Gastrocnemius medialis (tissue), 4 donors: ENCODE results near the gene CT47C1. TPM values are rescaled to one million over a fixed set of nuclear protein-coding genes. Genes with fewer than 3 reads are reported as not detected.

Source experiments
- ATAC-seq, 2 donors: fragments of 150-250 bp; one replicate each; pipeline ENCODE4 v1.9.1; 2016
- DNase-seq, 2 donors: peaks; one replicate each; pipeline ENCODE4 v3.0.0-alpha.2; 2019
- H3K27ac ChIP-seq, 4 donors: fragments of 200-600 bp; sonication (generic); 1 replicate in 1 of 4; 2 replicates in 3 of 4; pipeline ENCODE4 v1.5.1; 2016 to 2018; ENCODE audit warnings: mild to moderate bottlenecking in 2 of 4, moderate library complexity in 1 of 4
- H3K27me3 ChIP-seq, 3 donors: fragments of 200-600 bp; sonication (generic) in 2 of 3; 1 replicate in 1 of 3; 2 replicates in 2 of 3; pipeline versions ENCODE4 v1.5.1 to v1.6.0; 2016 to 2019; ENCODE audit warnings: mild to moderate bottlenecking in 1 of 3, moderate library complexity in 1 of 3
- H3K36me3 ChIP-seq, 2 donors: fragments of 200-600 bp; sonication (generic) in 1 of 2; one replicate each; pipeline ENCODE4 v1.5.1; 2017 to 2018
- H3K4me1 ChIP-seq, 2 donors: fragments of 200-600 bp; sonication (generic) in 1 of 2; one replicate each; pipeline ENCODE4 v1.5.1; 2016 to 2017; ENCODE audit warnings: mild to moderate bottlenecking in 2 of 2
- H3K4me3 ChIP-seq, 4 donors: fragments of 200-600 bp; sonication (generic) in 3 of 4; 1 replicate in 1 of 4; 2 replicates in 3 of 4; pipeline ENCODE4 v1.5.1; 2016 to 2019; ENCODE audit warnings: mild to moderate bottlenecking in 2 of 4
- H3K9me3 ChIP-seq, 3 donors: fragments of 200-600 bp; sonication (generic) in 2 of 3; 1 replicate in 1 of 3; 2 replicates in 2 of 3; pipeline ENCODE4 v1.5.1; 2016 to 2019
- POLR2A ChIP-seq, 2 donors: fragments of 450-650 bp; IDR thresholded peaks; one replicate each; pipeline ENCODE4 v1.6.1; 2017; ENCODE audit warnings: antibody characterized with exemption in 2 of 2, mild to moderate bottlenecking in 2 of 2, moderate library complexity in 2 of 2
- in situ Hi-C, 4 donors: fragments of 200-750 bp; cut with MboI; loops; one replicate each; pipeline versions ENCODE4 v1.15.0 to v1.8.0; 2017; ENCODE audit warnings: low sequenced_read_pairs in 4 of 4
- intact Hi-C: fragments of 100-400 bp; cut with DNase I; formaldehyde crosslinking; loops from one replicate; pipeline ENCODE4 v1.15.1; 2023; ENCODE audit warnings: low total_unique reads
- total RNA-seq, 4 donors: library from RNA; depleted of rRNA; stranded (reverse); fragments of >200 nt; gene quantifications; one replicate each; pipeline versions ENCODE4 v1.1.0 to v1.2.3, GENCODE V29; 2016
- TF ChIP-seq, protein P1 (sequence below), 5 experiments: fragments of 450-650 bp in 3 of 5; fragments of 200-600 bp in 2 of 5; sonication (generic) in 2 of 5; IDR thresholded peaks in 4 of 5; conservative IDR thresholded peaks in 1 of 5; 1 replicate in 4 of 5; 2 replicates in 1 of 5; pipeline ENCODE4 v1.5.1; 2016 to 2019; ENCODE audit warnings: antibody characterized with exemption in 5 of 5, mild to moderate bottlenecking in 3 of 5, moderate library complexity in 3 of 5

Gene CT47C1
- total RNA-seq, 4 donors from 2014 or later = not detected

GRCh38 chrX:119069762-119070161 lies 3.0 kb upstream of the CT47C1 start:
- in situ Hi-C loops = loop anchor here (5.0 to 25.0 kb wide), 3 partner anchors 222 to 432 kb away; no protein-coding TSS in a partner anchor
- no peaks in the 10 kb centered on the region for H3K9me3 ChIP-seq
- intact Hi-C loops = no loop called here
- no peak for DNase-seq
- H3K36me3 ChIP-seq = no peaks in the 10 kb centered on the region
- no peaks in the 10 kb centered on the region for H3K4me1 ChIP-seq
- TF ChIP-seq, protein P1, sequence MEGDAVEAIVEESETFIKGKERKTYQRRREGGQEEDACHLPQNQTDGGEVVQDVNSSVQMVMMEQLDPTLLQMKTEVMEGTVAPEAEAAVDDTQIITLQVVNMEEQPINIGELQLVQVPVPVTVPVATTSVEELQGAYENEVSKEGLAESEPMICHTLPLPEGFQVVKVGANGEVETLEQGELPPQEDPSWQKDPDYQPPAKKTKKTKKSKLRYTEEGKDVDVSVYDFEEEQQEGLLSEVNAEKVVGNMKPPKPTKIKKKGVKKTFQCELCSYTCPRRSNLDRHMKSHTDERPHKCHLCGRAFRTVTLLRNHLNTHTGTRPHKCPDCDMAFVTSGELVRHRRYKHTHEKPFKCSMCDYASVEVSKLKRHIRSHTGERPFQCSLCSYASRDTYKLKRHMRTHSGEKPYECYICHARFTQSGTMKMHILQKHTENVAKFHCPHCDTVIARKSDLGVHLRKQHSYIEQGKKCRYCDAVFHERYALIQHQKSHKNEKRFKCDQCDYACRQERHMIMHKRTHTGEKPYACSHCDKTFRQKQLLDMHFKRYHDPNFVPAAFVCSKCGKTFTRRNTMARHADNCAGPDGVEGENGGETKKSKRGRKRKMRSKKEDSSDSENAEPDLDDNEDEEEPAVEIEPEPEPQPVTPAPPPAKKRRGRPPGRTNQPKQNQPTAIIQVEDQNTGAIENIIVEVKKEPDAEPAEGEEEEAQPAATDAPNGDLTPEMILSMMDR (IDR thresholded peaks at IDR 0.05 in 4 of 5, conservative IDR thresholded peaks at IDR 0.05 in 1 of 5) = no peak
- TF ChIP-seq POLR2A (IDR thresholded peaks at IDR 0.05) = no peak
- H3K4me3 ChIP-seq = no peak overlapping the region
- no peak overlapping the region for H3K27ac ChIP-seq
- ATAC-seq = no peak
- no peaks in the 10 kb centered on the region for H3K27me3 ChIP-seq

GRCh38 chrX:119071381-119071780 lies 1.4 kb upstream of the CT47C1 start:
- no peaks in the 10 kb centered on the region for H3K36me3 ChIP-seq
- H3K9me3 ChIP-seq = no peaks in the 10 kb centered on the region
- no peak for TF ChIP-seq POLR2A (IDR thresholded peaks at IDR 0.05)
- TF ChIP-seq, protein P1 (IDR thresholded peaks at IDR 0.05 in 4 of 5, conservative IDR thresholded peaks at IDR 0.05 in 1 of 5) = no peak
- H3K4me1 ChIP-seq = no peaks in the 10 kb centered on the region
- no peak for DNase-seq
- H3K27me3 ChIP-seq = no peaks in the 10 kb centered on the region
- intact Hi-C loops = no loop called here
- no peak overlapping the region for H3K4me3 ChIP-seq
- in situ Hi-C loops = loop anchor here in 1 of 4 donors (25.0 kb wide), 1 partner anchor 434 kb away; no protein-coding TSS in a partner anchor
- H3K27ac ChIP-seq = no peak overlapping the region
- no peak for ATAC-seq

GRCh38 chrX:119073200-119073905 lies 560 bp downstream of the CT47C1 start:
- in situ Hi-C loops (loop anchor here in 1 of 4 donors (25.0 kb wide), 1 partner anchor 436 kb away; no protein-coding TSS in a partner anchor), intact Hi-C loops (no loop called here)
- no peak overlapping the region for H3K4me3 ChIP-seq
- ATAC-seq (no peak), DNase-seq (no peak)
- no peaks in the 10 kb centered on the region for H3K4me1 ChIP-seq
- no peaks in the 10 kb centered on the region for H3K27me3 ChIP-seq
- no peak overlapping the region for H3K27ac ChIP-seq
- no peak for TF ChIP-seq POLR2A (IDR thresholded peaks at IDR 0.05)
- TF ChIP-seq, protein P1 (IDR thresholded peaks at IDR 0.05 in 4 of 5, conservative IDR thresholded peaks at IDR 0.05 in 1 of 5) = no peak
- H3K36me3 ChIP-seq = no peaks in the 10 kb centered on the region
- H3K9me3 ChIP-seq = no peaks in the 10 kb centered on the region

- H3K9me3 ChIP-seq = no peaks in the 10 kb centered on the region
- ATAC-seq = no peak
- DNase-seq = no peak
- no peaks in the 10 kb centered on the region for H3K36me3 ChIP-seq
- no peak overlapping the region for H3K4me3 ChIP-seq
- H3K4me1 ChIP-seq = no peaks in the 10 kb centered on the region
- H3K27me3 ChIP-seq = no peaks in the 10 kb centered on the region
- H3K27ac ChIP-seq = no peak overlapping the region
- TF ChIP-seq, protein P1 (IDR thresholded peaks at IDR 0.05 in 4 of 5, conservative IDR thresholded peaks at IDR 0.05 in 1 of 5) = no peak
- TF ChIP-seq POLR2A (IDR thresholded peaks at IDR 0.05) = no peak
- in situ Hi-C loops (loop anchor here in 1 of 4 donors (25.0 kb wide), 1 partner anchor 437 kb away; no protein-coding TSS in a partner anchor), intact Hi-C loops (no loop called here)
Measured at GRCh38 chrX:119073911-119074310, 1.1 kb downstream of the CT47C1 start.
